SU-DHL-6 (cell line): ENCODE data around the gene KCNIP2.

Experiments used
- EZH2phosphoT487 ChIP-seq: fragments of 200-600 bp; sonication (generic), shearing (Covaris generic); conservative IDR thresholded peaks from 2 replicates; pipeline ENCODE4 v1.6.1; 2018; ENCODE audit warnings: mild to moderate bottlenecking, antibody characterized with exemption, low read length, moderate library complexity, mixed read lengths
- TF ChIP-seq, protein P1 (sequence below): fragments of 200-600 bp; sonication (generic); IDR thresholded peaks from one replicate; pipeline ENCODE4 v1.5.1; 2017; ENCODE audit warnings: antibody characterized with exemption, mild to moderate bottlenecking, low read length, moderate library complexity; ENCODE audit not compliant: insufficient read depth, poor library complexity, severe bottlenecking

DNA sequence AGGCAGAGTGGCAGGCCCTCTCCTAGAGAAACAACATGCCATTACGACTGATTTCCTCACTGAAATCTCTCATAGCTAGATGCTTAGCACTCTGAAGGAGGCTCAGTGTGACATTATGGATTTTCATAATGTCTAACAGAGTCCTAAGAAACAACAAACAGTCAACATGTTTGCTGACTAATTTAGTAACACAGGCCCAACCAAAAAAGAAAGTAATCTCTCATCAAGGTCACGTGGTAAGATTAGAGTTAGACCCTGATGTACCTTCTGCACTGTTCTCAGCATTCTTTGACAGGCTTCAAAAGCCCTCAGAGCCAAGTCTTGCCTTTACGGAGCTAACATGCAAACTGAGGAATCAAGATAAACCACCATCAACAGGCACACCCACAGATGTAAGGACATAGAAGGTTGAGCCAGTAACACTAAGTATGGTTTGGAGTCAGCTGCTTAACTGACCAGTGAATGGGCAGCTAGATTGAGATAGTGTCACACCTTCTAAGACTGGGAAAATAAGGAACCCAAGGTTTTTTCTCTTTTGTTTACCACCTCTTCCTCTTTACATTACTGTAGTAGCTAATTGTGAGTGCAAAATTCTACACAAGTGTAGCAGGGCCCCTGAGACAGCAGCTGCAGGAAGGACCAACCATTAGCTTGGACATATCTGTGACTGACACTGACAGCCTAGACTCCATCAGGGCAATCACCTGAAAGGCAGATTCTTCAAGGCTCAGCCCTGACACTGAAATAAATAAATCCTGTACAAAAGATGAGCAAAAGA lies 15.3 kb upstream of the KCNIP2 start:
- TF ChIP-seq, protein P1, sequence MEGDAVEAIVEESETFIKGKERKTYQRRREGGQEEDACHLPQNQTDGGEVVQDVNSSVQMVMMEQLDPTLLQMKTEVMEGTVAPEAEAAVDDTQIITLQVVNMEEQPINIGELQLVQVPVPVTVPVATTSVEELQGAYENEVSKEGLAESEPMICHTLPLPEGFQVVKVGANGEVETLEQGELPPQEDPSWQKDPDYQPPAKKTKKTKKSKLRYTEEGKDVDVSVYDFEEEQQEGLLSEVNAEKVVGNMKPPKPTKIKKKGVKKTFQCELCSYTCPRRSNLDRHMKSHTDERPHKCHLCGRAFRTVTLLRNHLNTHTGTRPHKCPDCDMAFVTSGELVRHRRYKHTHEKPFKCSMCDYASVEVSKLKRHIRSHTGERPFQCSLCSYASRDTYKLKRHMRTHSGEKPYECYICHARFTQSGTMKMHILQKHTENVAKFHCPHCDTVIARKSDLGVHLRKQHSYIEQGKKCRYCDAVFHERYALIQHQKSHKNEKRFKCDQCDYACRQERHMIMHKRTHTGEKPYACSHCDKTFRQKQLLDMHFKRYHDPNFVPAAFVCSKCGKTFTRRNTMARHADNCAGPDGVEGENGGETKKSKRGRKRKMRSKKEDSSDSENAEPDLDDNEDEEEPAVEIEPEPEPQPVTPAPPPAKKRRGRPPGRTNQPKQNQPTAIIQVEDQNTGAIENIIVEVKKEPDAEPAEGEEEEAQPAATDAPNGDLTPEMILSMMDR, result no peak
- TF ChIP-seq EZH2phosphoT487, result no peak
